HG03060 (cell line): ENCODE data around the gene MED15.
"Not testable (repeated sequence)": the region's sequence is repeated elsewhere in the genome, so short reads cannot be mapped to it uniquely, and the experiment has no call there.

ENCODE experiments used
- ATAC-seq: cut with Tn5 transposase; IDR thresholded peaks from one replicate; pipeline ENCODE4 v1.9.1; 2021; ENCODE audit warnings: low read depth, moderate number of reproducible peaks; ENCODE audit not compliant: unreplicated experiment

The MED15 gene

GRCh38 chr22:20590477-20591294 is 83.3 kb downstream of the MED15 start:
- no peak for ATAC-seq

- ATAC-seq = no peak
These were observed 83.9 kb downstream of the MED15 start for GRCh38 chr22:20591295-20591645.

- no peak for ATAC-seq
These were observed 84.4 kb downstream of the MED15 start for GRCh38 chr22:20591660-20592310.

- ATAC-seq = not testable (repeated sequence)
These were observed 86.6 kb downstream of the MED15 start for GRCh38 chr22:20594038-20594437.

GRCh38 chr22:20594486-20594885 is 87.1 kb downstream of the MED15 start:
- not testable (repeated sequence) for ATAC-seq

GRCh38 chr22:20595461-20595860 is 88.1 kb downstream of the MED15 start:
- ATAC-seq = no peak

GRCh38 chr22:20599117-20599516 is 91.7 kb downstream of the MED15 start:
- ATAC-seq = no peak

- no peak for ATAC-seq
These were observed 92.8 kb downstream of the MED15 start for GRCh38 chr22:20600137-20600673.

GRCh38 chr22:20601308-20601707 is 93.9 kb downstream of the MED15 start:
- no peak for ATAC-seq

- ATAC-seq = no peak
These were observed 95.3 kb downstream of the MED15 start for GRCh38 chr22:20602609-20603164.

- ATAC-seq = no peak
These were observed 96.8 kb downstream of the MED15 start for GRCh38 chr22:20604092-20604747.

- ATAC-seq = no peak
These were observed 97.4 kb downstream of the MED15 start for GRCh38 chr22:20604776-20605221.

GRCh38 chr22:20605328-20605727 is 97.9 kb downstream of the MED15 start:
- no peak for ATAC-seq

GRCh38 chr22:20606041-20606783 is 98.8 kb downstream of the MED15 start:
- no peak for ATAC-seq

GRCh38 chr22:20606784-20607128 is 99.3 kb downstream of the MED15 start:
- ATAC-seq = no peak

- ATAC-seq = no peak
These were observed 99.9 kb downstream of the MED15 start for GRCh38 chr22:20607157-20607907.

GRCh38 chr22:20610243-20610686 is 102.9 kb downstream of the MED15 start:
- no peak for ATAC-seq

- ATAC-seq = no peak
These were observed 103.3 kb downstream of the MED15 start for GRCh38 chr22:20610757-20611156.

GRCh38 chr22:20611418-20611817 is 104.0 kb downstream of the MED15 start:
- ATAC-seq = no peak

GRCh38 chr22:20613301-20613700 is 105.9 kb downstream of the MED15 start:
- ATAC-seq = no peak
